B cell (primary cell): ENCODE results near the gene THOC5. TPM values are rescaled to one million over a fixed set of nuclear protein-coding genes. Genes with fewer than 3 reads are reported as not detected.

ENCODE experiments used
- ATAC-seq: fragments of 200-7000 bp; cut with Tn5 transposase; one replicate; pipeline ENCODE4 v1.10.0; 2021; ENCODE audit warnings: low read depth, mild to moderate bottlenecking, moderate number of reproducible peaks, moderate library complexity
- CTCF ChIA-PET: fragments of 350-600 bp; sonication (Branson Sonifier 250); formaldehyde crosslinking; loops from one replicate; lab custom pipeline; 2021; ENCODE audit warnings: antibody characterized with exemption, inconsistent platforms; lab: Charles Lee
- POLR2A ChIA-PET: fragments of 350-600 bp; sonication (Branson Sonifier 250); formaldehyde crosslinking; loops from one replicate; lab custom pipeline; 2021; ENCODE audit warnings: antibody characterized with exemption; lab: Charles Lee
- DNase-seq: peaks from one replicate; pipeline ENCODE4 v3.0.0; 2013
- H2AFZ ChIP-seq: 2 replicates; pipeline ENCODE4 v1.6.1; 2012; ENCODE audit warnings: mild to moderate bottlenecking, low read depth, low read length; ENCODE audit not compliant: insufficient read depth, poor library complexity, severe bottlenecking
- H3K27ac ChIP-seq, 2 donors: 1 replicate in 1 of 2; 2 replicates in 1 of 2; pipeline ENCODE4 v1.5.1; 2012 to 2013; ENCODE audit warnings: low read length in 2 of 2, mild to moderate bottlenecking in 2 of 2, moderate library complexity in 1 of 2
- H3K27me3 ChIP-seq, 4 experiments: fragments of 200-600 bp in 1 of 4; sonication (generic) in 1 of 4; replicated peaks in 1 of 4; 1 replicate in 2 of 4; 2 replicates in 2 of 4; pipeline versions ENCODE4 v1.6.1 to v1.7.0; 2013 to 2016; ENCODE audit warnings: low read length in 3 of 4, mild to moderate bottlenecking in 2 of 4, mixed read lengths in 1 of 4, moderate library complexity in 1 of 4; ENCODE audit not compliant: insufficient read depth in 4 of 4, control insufficient read depth in 3 of 4; ENCODE audit errors: control extremely low read depth in 1 of 4
- H3K36me3 ChIP-seq, 2 experiments: replicated peaks in 1 of 2; 1 replicate in 1 of 2; 2 replicates in 1 of 2; pipeline versions ENCODE4 v1.6.1 to v1.7.1; 2013; ENCODE audit warnings: low read length in 1 of 2; ENCODE audit not compliant: insufficient read depth in 2 of 2, control insufficient read depth in 1 of 2; ENCODE audit errors: control extremely low read depth in 1 of 2, extremely low read depth in 1 of 2
- H3K4me1 ChIP-seq, 2 donors: fragments of 200-600 bp in 1 of 2; sonication (generic) in 1 of 2; 1 replicate in 1 of 2; 2 replicates in 1 of 2; pipeline versions ENCODE4 v1.5.1 to v1.6.1; 2013 to 2017; ENCODE audit warnings: low read length in 2 of 2; ENCODE audit not compliant: control insufficient read depth in 2 of 2, insufficient read depth in 2 of 2
- H3K4me2 ChIP-seq: replicated peaks from 2 replicates; pipeline ENCODE3; 2012; ENCODE audit warnings: mild to moderate bottlenecking, low read depth, low read length; ENCODE audit not compliant: poor library complexity, severe bottlenecking
- H3K4me3 ChIP-seq, 5 experiments: fragments of 200-600 bp in 1 of 5; sonication (generic) in 1 of 5; 1 replicate in 3 of 5; 2 replicates in 2 of 5; pipeline versions ENCODE4 v1.5.1 to v1.7.0; 2011 to 2016; ENCODE audit warnings: low read length in 4 of 5, mild to moderate bottlenecking in 4 of 5, low read depth in 2 of 5, control low read depth in 1 of 5, moderate library complexity in 1 of 5; ENCODE audit not compliant: insufficient read depth in 1 of 5; ENCODE audit errors: control extremely low read depth in 1 of 5, extremely low read depth in 1 of 5
- H3K79me2 ChIP-seq: fragments of 200-600 bp; sonication (generic); one replicate; pipeline ENCODE4 v1.6.0; 2016; ENCODE audit warnings: low read length; ENCODE audit not compliant: control insufficient read depth, insufficient read depth
- H3K9ac ChIP-seq: fragments of 200-600 bp; sonication (generic); 2 replicates; pipeline ENCODE4 v1.6.1; 2017; ENCODE audit warnings: mild to moderate bottlenecking, low read length, moderate library complexity
- H3K9me3 ChIP-seq, 3 donors: one replicate each; pipeline versions ENCODE4 v1.6.1 to v1.7.1; 2013; ENCODE audit warnings: low read length in 2 of 3; ENCODE audit not compliant: control insufficient read depth in 2 of 3, insufficient read depth in 1 of 3; ENCODE audit errors: control extremely low read depth in 1 of 3
- H4K20me1 ChIP-seq: 2 replicates; pipeline ENCODE4 v1.6.0; 2012; ENCODE audit warnings: mild to moderate bottlenecking, low read length; ENCODE audit not compliant: insufficient read depth, control insufficient read depth, poor library complexity, severe bottlenecking
- H3K27ac Mint-ChIP-seq: one replicate; pipeline ENCODE4 v1.8.0; 2021; ENCODE audit warnings: mixed read lengths
- H3K27me3 Mint-ChIP-seq: one replicate; pipeline ENCODE4 v1.8.0; 2021; ENCODE audit warnings: mixed read lengths
- H3K4me1 Mint-ChIP-seq: one replicate; pipeline ENCODE4 v1.8.0; 2021; ENCODE audit warnings: mixed read lengths
- H3K4me3 Mint-ChIP-seq: one replicate; pipeline ENCODE4 v1.8.0; 2021; ENCODE audit warnings: mixed read lengths
- H3K9me3 Mint-ChIP-seq: one replicate; pipeline ENCODE4 v1.8.0; 2022; ENCODE audit warnings: mixed read lengths; ENCODE audit not compliant: insufficient read depth
- CTCF ChIP-seq: fragments of 200-600 bp; IDR thresholded peaks from one replicate; pipeline ENCODE4 v1.8.0; 2022; ENCODE audit warnings: antibody characterized with exemption, mild to moderate bottlenecking
- EZH2 ChIP-seq: IDR thresholded peaks from 2 replicates; pipeline ENCODE4 v1.6.1; 2012; ENCODE audit warnings: borderline replicate concordance, low read depth, mild to moderate bottlenecking, moderate library complexity, low read length; ENCODE audit not compliant: insufficient read depth, poor library complexity, severe bottlenecking
- WGBS: methylation state at CpG from one replicate; pipeline ENCODE4 v1.1.5; 2013; ENCODE audit warnings: missing lambda C conversion rate; ENCODE audit not compliant: insufficient coverage; 5-methylcytosine and 5-hydroxymethylcytosine counted together
- intact Hi-C: fragments of 100-400 bp; cut with micrococcal nuclease; formaldehyde crosslinking; loops from one replicate; pipeline ENCODE4 v1.10.0; 2022
- polyA plus RNA-seq: library from polyadenylated mRNA; depleted of rRNA; stranded (reverse); fragments of >200 nt; gene quantifications from 2 replicates; pipeline ENCODE4 v1.2.3, GENCODE V29; 2012
- total RNA-seq, 2 donors: library from RNA; stranded (reverse); fragments of 120-200 nt in 1 of 2; gene quantifications; 1 replicate in 1 of 2; 2 replicates in 1 of 2; pipeline versions ENCODE4 v1.2.3 to v1.2.4, GENCODE V29; 2013 to 2022

THOC5 gene
- total and polyA plus RNA-seq, 2 donors (not counting 1 experiment from before 2014, with no cell fraction given): 26.5 to 59.1 TPM

GRCh38 chr22:29464581-29464980 is 89.0 kb downstream of the THOC5 start:
- Histone ChIP-seq H3K79me2 (no peaks in the 10 kb centered on the region), H3K4me1 (peaks cover 0 to under 1% of the 10 kb centered on the region in 2 donors), H3K9me3 (no peaks in the 10 kb centered on the region), H3K4me3 (no peak overlapping the region), H3K27ac (no peak overlapping the region), H3K27me3 (peaks cover 0 to 10% (median under 1%) of the 10 kb centered on the region in 4 experiments), H2AFZ (no peak overlapping the region), H3K36me3 (no peaks in the 10 kb centered on the region), H4K20me1 (no peaks in the 10 kb centered on the region), H3K4me2 (no peak overlapping the region), H3K9ac (no peak overlapping the region)
- POLR2A ChIA-PET: no interaction called here
- DNase-seq (no peak), ATAC-seq (no peak)
- CTCF ChIA-PET: no interaction called here
- H3K27me3 Mint-ChIP-seq: peaks cover 7% of the 10 kb centered on the region
- no peaks in the 10 kb centered on the region for H3K4me1 Mint-ChIP-seq
- H3K4me3 Mint-ChIP-seq: no peak overlapping the region
- intact Hi-C loops: no loop called here
- 92% methylated on average over 6 of the region's 7 CpGs for WGBS
- H3K9me3 Mint-ChIP-seq: no peaks in the 10 kb centered on the region
- no peak overlapping the region for H3K27ac Mint-ChIP-seq
- TF ChIP-seq EZH2 (no peak), CTCF (no peak)

GRCh38 chr22:29463629-29464028 is 89.9 kb downstream of the THOC5 start:
- WGBS: 95% methylated on average over 5 of the region's 7 CpGs
- Histone ChIP-seq H2AFZ (no peak overlapping the region), H3K79me2 (no peaks in the 10 kb centered on the region), H4K20me1 (no peaks in the 10 kb centered on the region), H3K36me3 (no peaks in the 10 kb centered on the region), H3K4me3 (no peak overlapping the region), H3K4me2 (no peak overlapping the region), H3K27me3 (peaks cover 0 to 3% (median 0%) of the 10 kb centered on the region in 4 experiments), H3K27ac (no peak overlapping the region), H3K4me1 (no peaks in the 10 kb centered on the region), H3K9ac (no peak overlapping the region), H3K9me3 (no peaks in the 10 kb centered on the region)
- no peak for TF ChIP-seq EZH2
- ATAC-seq (no peak), DNase-seq (no peak)
- Mint-ChIP-seq H3K27ac (no peak overlapping the region), H3K27me3 (peaks cover 3% of the 10 kb centered on the region), H3K4me1 (no peaks in the 10 kb centered on the region), H3K4me3 (no peak overlapping the region), H3K9me3 (no peaks in the 10 kb centered on the region)
- intact Hi-C loops: no loop called here
- ChIA-PET CTCF (no interaction called here), POLR2A (no interaction called here)
